ENCODE measurements around the gene STPG3. TPM values are rescaled to one million over a fixed set of nuclear protein-coding genes. Genes with fewer than 3 reads are reported as not detected.

The STPG3 gene
- polyA plus RNA-seq, 2 of the 4 experiments (the other 2 are of a cell fraction), result not detected

DNA sequence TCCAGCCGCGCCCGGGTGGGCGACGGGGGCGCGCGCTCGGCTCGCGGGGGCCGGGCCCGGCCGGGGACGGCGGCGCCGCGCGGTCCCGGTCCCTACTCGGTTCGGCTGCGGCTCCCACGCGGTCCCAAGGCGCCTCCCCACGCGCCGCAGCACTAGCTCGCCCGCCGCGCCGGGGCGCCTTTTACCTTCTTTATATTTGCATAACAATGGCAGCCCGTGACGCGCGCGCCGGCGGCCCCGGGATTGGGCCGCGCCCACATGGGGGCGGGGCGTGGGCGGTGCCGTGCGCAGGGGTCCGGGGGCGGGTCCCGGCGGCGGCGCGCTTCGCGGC lies 51.0 kb downstream of the STPG3 start, which contains the start of gene NRARP:
Gene NRARP, minus strand, starts transcription at position 154 of the 331 bp plus-strand sequence. CDS start 343 bp downstream, outside the sequence.
- no CpG with 5 or more reads among the region's 60 CpGs for WGBS (ENCODE audit: missing lambda C conversion rate)
- peak in 1 of 2 experiments; percentile 39; a peak in 2 of 5 replicates for TF ChIP-seq JUN (IDR thresholded peaks at IDR 0.05)
- no peak for TF ChIP-seq HOXB5 (CRISPR knock-in tag; IDR thresholded peaks at IDR 0.05)
- TF ChIP-seq, protein P1, sequence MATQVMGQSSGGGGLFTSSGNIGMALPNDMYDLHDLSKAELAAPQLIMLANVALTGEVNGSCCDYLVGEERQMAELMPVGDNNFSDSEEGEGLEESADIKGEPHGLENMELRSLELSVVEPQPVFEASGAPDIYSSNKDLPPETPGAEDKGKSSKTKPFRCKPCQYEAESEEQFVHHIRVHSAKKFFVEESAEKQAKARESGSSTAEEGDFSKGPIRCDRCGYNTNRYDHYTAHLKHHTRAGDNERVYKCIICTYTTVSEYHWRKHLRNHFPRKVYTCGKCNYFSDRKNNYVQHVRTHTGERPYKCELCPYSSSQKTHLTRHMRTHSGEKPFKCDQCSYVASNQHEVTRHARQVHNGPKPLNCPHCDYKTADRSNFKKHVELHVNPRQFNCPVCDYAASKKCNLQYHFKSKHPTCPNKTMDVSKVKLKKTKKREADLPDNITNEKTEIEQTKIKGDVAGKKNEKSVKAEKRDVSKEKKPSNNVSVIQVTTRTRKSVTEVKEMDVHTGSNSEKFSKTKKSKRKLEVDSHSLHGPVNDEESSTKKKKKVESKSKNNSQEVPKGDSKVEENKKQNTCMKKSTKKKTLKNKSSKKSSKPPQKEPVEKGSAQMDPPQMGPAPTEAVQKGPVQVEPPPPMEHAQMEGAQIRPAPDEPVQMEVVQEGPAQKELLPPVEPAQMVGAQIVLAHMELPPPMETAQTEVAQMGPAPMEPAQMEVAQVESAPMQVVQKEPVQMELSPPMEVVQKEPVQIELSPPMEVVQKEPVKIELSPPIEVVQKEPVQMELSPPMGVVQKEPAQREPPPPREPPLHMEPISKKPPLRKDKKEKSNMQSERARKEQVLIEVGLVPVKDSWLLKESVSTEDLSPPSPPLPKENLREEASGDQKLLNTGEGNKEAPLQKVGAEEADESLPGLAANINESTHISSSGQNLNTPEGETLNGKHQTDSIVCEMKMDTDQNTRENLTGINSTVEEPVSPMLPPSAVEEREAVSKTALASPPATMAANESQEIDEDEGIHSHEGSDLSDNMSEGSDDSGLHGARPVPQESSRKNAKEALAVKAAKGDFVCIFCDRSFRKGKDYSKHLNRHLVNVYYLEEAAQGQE (IDR thresholded peaks at IDR 0.05), result no peak
- no peak for TF ChIP-seq HOXA7 (CRISPR knock-in tag; IDR thresholded peaks at IDR 0.05)
- TF ChIP-seq MYC (IDR thresholded peaks at IDR 0.05; ENCODE audit: borderline replicate concordance, low read length), result no peak
- TF ChIP-seq ELK1 (IDR thresholded peaks at IDR 0.05; ENCODE audit: low read depth, low read length), result no peak
- no peak for TF ChIP-seq NPAS2 (CRISPR knock-in tag; IDR thresholded peaks at IDR 0.05; ENCODE audit: borderline replicate concordance)
- TF ChIP-seq, protein P2, sequence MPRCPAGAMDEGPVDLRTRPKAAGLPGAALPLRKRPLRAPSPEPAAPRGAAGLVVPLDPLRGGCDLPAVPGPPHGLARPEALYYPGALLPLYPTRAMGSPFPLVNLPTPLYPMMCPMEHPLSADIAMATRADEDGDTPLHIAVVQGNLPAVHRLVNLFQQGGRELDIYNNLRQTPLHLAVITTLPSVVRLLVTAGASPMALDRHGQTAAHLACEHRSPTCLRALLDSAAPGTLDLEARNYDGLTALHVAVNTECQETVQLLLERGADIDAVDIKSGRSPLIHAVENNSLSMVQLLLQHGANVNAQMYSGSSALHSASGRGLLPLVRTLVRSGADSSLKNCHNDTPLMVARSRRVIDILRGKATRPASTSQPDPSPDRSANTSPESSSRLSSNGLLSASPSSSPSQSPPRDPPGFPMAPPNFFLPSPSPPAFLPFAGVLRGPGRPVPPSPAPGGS (IDR thresholded peaks at IDR 0.05), result peak; percentile 74; the same call in 2 of the 3 replicates
- peak; percentile 97 for TF ChIP-seq POLR2A (IDR thresholded peaks at IDR 0.05; ENCODE audit: low read length)
- no peak for TF ChIP-seq MAFK (IDR thresholded peaks at IDR 0.05; ENCODE audit: partially characterized antibody)
- no peak for TF ChIP-seq RAD21 (conservative IDR thresholded peaks at IDR 0.05 in 1 of 2, IDR thresholded peaks at IDR 0.05 in 1 of 2)
- CTCF ChIA-PET, result interaction anchor here (0.6 to 4.4 kb wide), 57 partner anchors 9 to 297 kb away, joined by 3 to 51 read pairs (median 4); partner anchors contain the start of genes ENTPD8, EXD3, NELFB and NOXA1
- Histone ChIP-seq H3K9me3 (no peaks in the 10 kb centered on the region), H3K4me1 (peaks cover 19% of the 10 kb centered on the region), H3K4me3 (peak within 1 kb of the TSS; percentile 49), H3K27ac (peak within 1 kb of the TSS; percentile 58 to 90), H3K4me2 (peak within 1 kb of the TSS; percentile 84)
- peak; percentile 62 to 89 for DNase-seq (ENCODE audit: low read depth in 1 of 2, low spot score in 1 of 2)
- FAIRE-seq, result no peak
- POLR2A ChIA-PET, result interaction anchor here (0.6 to 2.2 kb wide), 15 partner anchors 9 to 233 kb away, joined by 3 to 19 read pairs (median 6); partner anchors contain the start of genes EXD3, NOXA1, NSMF and TOR4A
- ATAC-seq, result peak; percentile 30 to 51

- TF ChIP-seq HDAC2 (IDR thresholded peaks at IDR 0.05) (no peak), RAD21 (conservative IDR thresholded peaks at IDR 0.05 in 1 of 2, IDR thresholded peaks at IDR 0.05 in 1 of 2) (peak; percentile 16 to 40; a peak in 3 of 5 replicates), HEYL (CRISPR knock-in tag; IDR thresholded peaks at IDR 0.05) (no peak), GATA3 (IDR thresholded peaks at IDR 0.05; ENCODE audit: borderline replicate concordance) (no peak), RCOR1 (IDR thresholded peaks at IDR 0.05; ENCODE audit: low read depth, low read length) (no peak), MYC (IDR thresholded peaks at IDR 0.05; ENCODE audit: borderline replicate concordance, low read length) (no peak), JUN (IDR thresholded peaks at IDR 0.05) (0 out of 5 replicates have a peak, but pooled peaks of 1 of the 2 experiments have one; percentile 24), JUNB (IDR thresholded peaks at IDR 0.05) (no peak), SMC3 (IDR thresholded peaks at IDR 0.05) (peak; percentile 51), PHF8 (IDR thresholded peaks at IDR 0.05; ENCODE audit: borderline replicate concordance, low read depth) (no peak), EP300 (IDR thresholded peaks at IDR 0.05) (no peak)
- TF ChIP-seq, protein P2 (IDR thresholded peaks at IDR 0.05), result 0 out of 3 replicates have a peak, but pooled peaks have one; percentile 1
- TF ChIP-seq, protein P3, sequence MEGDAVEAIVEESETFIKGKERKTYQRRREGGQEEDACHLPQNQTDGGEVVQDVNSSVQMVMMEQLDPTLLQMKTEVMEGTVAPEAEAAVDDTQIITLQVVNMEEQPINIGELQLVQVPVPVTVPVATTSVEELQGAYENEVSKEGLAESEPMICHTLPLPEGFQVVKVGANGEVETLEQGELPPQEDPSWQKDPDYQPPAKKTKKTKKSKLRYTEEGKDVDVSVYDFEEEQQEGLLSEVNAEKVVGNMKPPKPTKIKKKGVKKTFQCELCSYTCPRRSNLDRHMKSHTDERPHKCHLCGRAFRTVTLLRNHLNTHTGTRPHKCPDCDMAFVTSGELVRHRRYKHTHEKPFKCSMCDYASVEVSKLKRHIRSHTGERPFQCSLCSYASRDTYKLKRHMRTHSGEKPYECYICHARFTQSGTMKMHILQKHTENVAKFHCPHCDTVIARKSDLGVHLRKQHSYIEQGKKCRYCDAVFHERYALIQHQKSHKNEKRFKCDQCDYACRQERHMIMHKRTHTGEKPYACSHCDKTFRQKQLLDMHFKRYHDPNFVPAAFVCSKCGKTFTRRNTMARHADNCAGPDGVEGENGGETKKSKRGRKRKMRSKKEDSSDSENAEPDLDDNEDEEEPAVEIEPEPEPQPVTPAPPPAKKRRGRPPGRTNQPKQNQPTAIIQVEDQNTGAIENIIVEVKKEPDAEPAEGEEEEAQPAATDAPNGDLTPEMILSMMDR (IDR thresholded peaks at IDR 0.05), result peak; percentile 90
- TF ChIP-seq, protein P4, sequence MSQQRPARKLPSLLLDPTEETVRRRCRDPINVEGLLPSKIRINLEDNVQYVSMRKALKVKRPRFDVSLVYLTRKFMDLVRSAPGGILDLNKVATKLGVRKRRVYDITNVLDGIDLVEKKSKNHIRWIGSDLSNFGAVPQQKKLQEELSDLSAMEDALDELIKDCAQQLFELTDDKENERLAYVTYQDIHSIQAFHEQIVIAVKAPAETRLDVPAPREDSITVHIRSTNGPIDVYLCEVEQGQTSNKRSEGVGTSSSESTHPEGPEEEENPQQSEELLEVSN (IDR thresholded peaks at IDR 0.05; ENCODE audit: borderline replicate concordance, low read depth), result peak; percentile 29; the same call in 1 of the 2 replicates
- no peak for FAIRE-seq
- peaks cover 19% of the 10 kb centered on the region for H3K4me1 ChIP-seq
- peak in 1 of 2 experiments; percentile 77 for DNase-seq (ENCODE audit: low read depth in 1 of 2, low spot score in 1 of 2)
- WGBS (ENCODE audit: missing lambda C conversion rate), result 93% methylated on average over 11 of the region's 78 CpGs
- ChIA-PET CTCF (interaction anchor here (0.7 to 4.4 kb wide), 51 partner anchors 8 to 286 kb away, joined by 3 to 51 read pairs (median 4); partner anchors contain the start of genes ENTPD8, EXD3, NELFB and NOXA1), POLR2A (interaction anchor here (0.6 to 2.2 kb wide), 14 partner anchors 9 to 232 kb away, joined by 3 to 19 read pairs (median 6); partner anchors contain the start of genes EXD3, NOXA1, NSMF and TOR4A)
- ATAC-seq, result peak; percentile 54 to 61
- peak overlapping the region; percentile 58 to 90 for H3K27ac ChIP-seq
- H3K4me3 ChIP-seq, result peak overlapping the region; percentile 49
- no peaks in the 10 kb centered on the region for H3K9me3 ChIP-seq
- peak overlapping the region; percentile 84 for H3K4me2 ChIP-seq
Observed at GRCh38 chr9:137302449-137303150, 51.5 kb downstream of the STPG3 start.
